ENCODE measurements around the gene EEPD1.
"Not testable (repeated sequence)": the region's sequence is repeated elsewhere in the genome, so short reads cannot be mapped to it uniquely, and the experiment has no call there.

DNA sequence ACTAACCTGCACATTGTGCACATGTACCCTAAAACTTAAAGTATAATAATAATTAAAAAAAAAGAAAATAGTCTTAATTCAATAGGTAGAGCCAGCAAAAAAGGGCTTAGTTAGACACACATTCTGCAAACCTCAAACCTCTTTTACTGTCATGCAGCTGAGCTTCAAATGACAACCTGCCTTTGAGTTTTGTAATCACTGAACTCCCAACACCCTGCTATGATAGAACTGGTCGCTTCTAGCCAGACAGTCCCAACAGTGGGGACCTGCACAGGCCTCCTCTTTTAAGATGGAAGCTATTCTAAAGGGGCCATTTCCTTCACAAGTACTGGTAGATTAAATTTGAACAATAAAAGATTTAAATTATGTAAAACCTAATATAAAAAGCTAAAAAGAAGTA lies 90.9 kb downstream of the EEPD1 start:
- not testable (repeated sequence) for TF ChIP-seq CTCF, POLR2A, EP300 (IDR thresholded peaks at IDR 0.05)

All from ovary (tissue), 3 donors.